Neuronal stem cell (in vitro differentiated cells): ENCODE data around the gene RNASE13.
A peak's percentile ranks its signal among the peaks of the same experiment; 100 is the strongest.

Source experiments
- DNase-seq: peaks from one replicate; pipeline ENCODE4 v3.0.0-alpha.2; 2013; ENCODE audit warnings: low spot score
- H2AFZ ChIP-seq: one replicate; pipeline ENCODE4 v1.6.1; 2013; ENCODE audit warnings: mild to moderate bottlenecking, low read length, inconsistent platforms
- H2AK5ac ChIP-seq: 2 replicates; pipeline ENCODE4 v1.6.1; 2013; ENCODE audit warnings: low read depth, mild to moderate bottlenecking, inconsistent platforms, low read length, moderate library complexity, mixed read lengths
- H2BK120ac ChIP-seq: 2 replicates; pipeline ENCODE4 v1.6.1; 2013; ENCODE audit warnings: low read depth, mild to moderate bottlenecking, inconsistent platforms, low read length, moderate library complexity, mixed read lengths
- H2BK12ac ChIP-seq: one replicate; pipeline ENCODE4 v1.6.1; 2013; ENCODE audit warnings: low read length, inconsistent platforms
- H2BK15ac ChIP-seq: 2 replicates; pipeline ENCODE4 v1.6.1; 2013; ENCODE audit warnings: mild to moderate bottlenecking, low read length, inconsistent platforms, mixed read lengths
- H2BK5ac ChIP-seq: one replicate; pipeline ENCODE4 v1.6.1; 2013; ENCODE audit warnings: inconsistent platforms, mild to moderate bottlenecking, low read length, moderate library complexity
- H3K14ac ChIP-seq: one replicate; pipeline ENCODE4 v1.6.1; 2013; ENCODE audit warnings: low read length, inconsistent platforms
- H3K18ac ChIP-seq: 2 replicates; pipeline ENCODE4 v1.6.1; 2013; ENCODE audit warnings: low read length, inconsistent platforms
- H3K23ac ChIP-seq: 2 replicates; pipeline ENCODE4 v1.6.1; 2013; ENCODE audit warnings: low read depth, mild to moderate bottlenecking, mixed read lengths, low read length, inconsistent platforms; ENCODE audit not compliant: poor library complexity
- H3K27ac ChIP-seq: replicated peaks from 3 replicates; pipeline ENCODE4 v1.5.1; 2013; ENCODE audit warnings: low read length, inconsistent platforms
- H3K27me3 ChIP-seq, 3 experiments: 2 replicates each; pipeline ENCODE4 v1.6.1; 2013; ENCODE audit warnings: low read length in 3 of 3, mild to moderate bottlenecking in 2 of 3, inconsistent platforms in 1 of 3, low read depth in 1 of 3, mixed read lengths in 1 of 3, moderate library complexity in 1 of 3; ENCODE audit not compliant: control insufficient read depth in 3 of 3, insufficient read depth in 3 of 3
- H3K36me3 ChIP-seq, 2 donors: replicated peaks in 1 of 2; 2 replicates each; pipeline ENCODE4 v1.6.1; 2013; ENCODE audit warnings: low read length in 2 of 2; ENCODE audit not compliant: control insufficient read depth in 2 of 2, insufficient read depth in 2 of 2
- H3K4ac ChIP-seq: 2 replicates; pipeline ENCODE4 v1.6.1; 2013; ENCODE audit warnings: inconsistent platforms, mild to moderate bottlenecking, low read length, moderate library complexity
- H3K4me1 ChIP-seq, 2 donors: 1 replicate in 1 of 2; 2 replicates in 1 of 2; pipeline ENCODE4 v1.6.1; 2013; ENCODE audit warnings: low read length in 2 of 2, low read depth in 1 of 2; ENCODE audit not compliant: control insufficient read depth in 2 of 2, insufficient read depth in 1 of 2
- H3K4me2 ChIP-seq: one replicate; pipeline ENCODE4 v1.6.1; 2013; ENCODE audit warnings: mild to moderate bottlenecking, low read length, inconsistent platforms; ENCODE audit not compliant: insufficient read depth, poor library complexity, severe bottlenecking
- H3K4me3 ChIP-seq, 2 donors: 2 replicates each; pipeline ENCODE4 v1.5.1; 2013; ENCODE audit warnings: low read length in 2 of 2, mild to moderate bottlenecking in 2 of 2, inconsistent platforms in 1 of 2, moderate library complexity in 1 of 2
- H3K79me1 ChIP-seq: one replicate; pipeline ENCODE4 v1.6.1; 2013; ENCODE audit warnings: low read depth, mild to moderate bottlenecking, inconsistent platforms, low read length, moderate library complexity
- H3K9ac ChIP-seq: one replicate; pipeline ENCODE4 v1.6.1; 2013; ENCODE audit warnings: mild to moderate bottlenecking, low read depth, low read length, inconsistent platforms; ENCODE audit not compliant: poor library complexity
- H3K9me3 ChIP-seq, 2 donors: replicated peaks in 1 of 2; 2 replicates each; pipeline versions ENCODE3 to v1.6.1; 2013; ENCODE audit warnings: low read length in 2 of 2, mild to moderate bottlenecking in 2 of 2, inconsistent platforms in 1 of 2, low read depth in 1 of 2, mixed read lengths in 1 of 2, moderate library complexity in 1 of 2; ENCODE audit not compliant: control insufficient read depth in 2 of 2, insufficient read depth in 1 of 2
- H4K8ac ChIP-seq: one replicate; pipeline ENCODE4 v1.6.1; 2013; ENCODE audit warnings: low read depth, mild to moderate bottlenecking, inconsistent platforms, low read length, moderate library complexity
- H4K91ac ChIP-seq: one replicate; pipeline ENCODE4 v1.6.1; 2013; ENCODE audit warnings: low read length, low read depth, mild to moderate bottlenecking, inconsistent platforms; ENCODE audit not compliant: poor library complexity
- WGBS, 2 donors: extraction: QIAGEN DNeasy Blood & Tissue Kit; methylation state at CpG; one replicate each; pipeline ENCODE4 v1.1.7; 2013; ENCODE audit warnings: missing lambda C conversion rate in 2 of 2, mixed read lengths in 1 of 2; ENCODE audit not compliant: insufficient read length in 2 of 2, insufficient replicate concordance in 1 of 2; ENCODE audit errors: extremely low coverage in 2 of 2; 5-methylcytosine and 5-hydroxymethylcytosine counted together

Gene RNASE13

GRCh38 chr14:21023817-21024584 is 10.6 kb downstream of the RNASE13 start:
- no peaks in the 10 kb centered on the region for H3K79me1 ChIP-seq
- peaks cover 0 to 6% of the 10 kb centered on the region in 2 donors for H3K9me3 ChIP-seq
- no peak overlapping the region for H4K8ac ChIP-seq
- peak overlapping the region; percentile 75 for H3K23ac ChIP-seq
- H2BK5ac ChIP-seq, result no peak overlapping the region
- no peaks in the 10 kb centered on the region for H3K36me3 ChIP-seq
- no peak overlapping the region for H2BK120ac ChIP-seq
- WGBS, 2 donors, result no CpG with 5 or more reads among the region's 17 CpGs
- H3K18ac ChIP-seq, result peak overlapping the region; percentile 93
- H2AFZ ChIP-seq, result peak overlapping the region; percentile 93
- H3K4me1 ChIP-seq, result peaks cover 4 to 13% of the 10 kb centered on the region in 2 donors
- no peak overlapping the region for H3K27ac ChIP-seq
- peak overlapping the region; percentile 53 to 80 for H3K4me3 ChIP-seq
- H2BK12ac ChIP-seq, result no peak overlapping the region
- DNase-seq, result no peak
- H3K14ac ChIP-seq, result no peak overlapping the region
- no peak overlapping the region for H3K9ac ChIP-seq
- H2BK15ac ChIP-seq, result no peak overlapping the region
- H3K27me3 ChIP-seq, result peaks cover 8 to 86% (median 36%) of the 10 kb centered on the region in 3 experiments
- H3K4ac ChIP-seq, result no peak overlapping the region
- peak overlapping the region; percentile 94 for H3K4me2 ChIP-seq
- H2AK5ac ChIP-seq, result peak overlapping the region; percentile 82
- no peak overlapping the region for H4K91ac ChIP-seq

GRCh38 chr14:21023174-21023573 is 11.4 kb downstream of the RNASE13 start:
- peaks cover 8 to 82% (median 36%) of the 10 kb centered on the region in 3 experiments for H3K27me3 ChIP-seq
- DNase-seq, result no peak
- WGBS, 2 donors, result no CpG with 5 or more reads among the region's 7 CpGs
- H2AK5ac ChIP-seq, result no peak overlapping the region
- peaks cover 4 to 13% of the 10 kb centered on the region in 2 donors for H3K4me1 ChIP-seq
- no peak overlapping the region for H2BK120ac ChIP-seq
- no peak overlapping the region for H2BK12ac ChIP-seq
- no peak overlapping the region for H3K4me2 ChIP-seq
- H3K9me3 ChIP-seq, result peaks cover 0 to 6% of the 10 kb centered on the region in 2 donors
- no peak overlapping the region for H3K27ac ChIP-seq
- H2BK5ac ChIP-seq, result no peak overlapping the region
- H3K79me1 ChIP-seq, result no peaks in the 10 kb centered on the region
- no peak overlapping the region for H3K18ac ChIP-seq
- no peak overlapping the region for H3K4me3 ChIP-seq
- H2AFZ ChIP-seq, result no peak overlapping the region
- no peak overlapping the region for H3K23ac ChIP-seq
- H4K8ac ChIP-seq, result no peak overlapping the region
- H3K9ac ChIP-seq, result no peak overlapping the region
- no peak overlapping the region for H3K14ac ChIP-seq
- no peak overlapping the region for H3K4ac ChIP-seq
- H3K36me3 ChIP-seq, result no peaks in the 10 kb centered on the region
- no peak overlapping the region for H4K91ac ChIP-seq
- no peak overlapping the region for H2BK15ac ChIP-seq

GRCh38 chr14:21022686-21023085 is 11.9 kb downstream of the RNASE13 start:
- H4K91ac ChIP-seq, result no peak overlapping the region
- H3K27ac ChIP-seq, result no peak overlapping the region
- no peak for DNase-seq
- no peak overlapping the region for H3K18ac ChIP-seq
- peaks cover 4 to 13% of the 10 kb centered on the region in 2 donors for H3K4me1 ChIP-seq
- no peak overlapping the region for H2BK12ac ChIP-seq
- H3K23ac ChIP-seq, result no peak overlapping the region
- H3K4me2 ChIP-seq, result no peak overlapping the region
- H2AK5ac ChIP-seq, result no peak overlapping the region
- WGBS, 2 donors, result no CpG with 5 or more reads among the region's 5 CpGs
- H3K79me1 ChIP-seq, result no peaks in the 10 kb centered on the region
- H3K14ac ChIP-seq, result no peak overlapping the region
- no peak overlapping the region for H2BK15ac ChIP-seq
- no peak overlapping the region for H2BK120ac ChIP-seq
- H3K4ac ChIP-seq, result no peak overlapping the region
- H4K8ac ChIP-seq, result no peak overlapping the region
- H3K9me3 ChIP-seq, result peaks cover 0 to 6% of the 10 kb centered on the region in 2 donors
- no peak overlapping the region for H3K4me3 ChIP-seq
- H3K27me3 ChIP-seq, result peaks cover 8 to 77% (median 36%) of the 10 kb centered on the region in 3 experiments
- no peak overlapping the region for H2BK5ac ChIP-seq
- H3K36me3 ChIP-seq, result no peaks in the 10 kb centered on the region
- H2AFZ ChIP-seq, result no peak overlapping the region
- H3K9ac ChIP-seq, result no peak overlapping the region

GRCh38 chr14:21020977-21021545 is 13.5 kb downstream of the RNASE13 start:
- H3K36me3 ChIP-seq, result no peaks in the 10 kb centered on the region
- H2BK12ac ChIP-seq, result no peak overlapping the region
- H3K4me2 ChIP-seq, result no peak overlapping the region
- no peak overlapping the region for H4K8ac ChIP-seq
- H2AFZ ChIP-seq, result no peak overlapping the region
- no peak overlapping the region for H3K4me3 ChIP-seq
- no peak overlapping the region for H2BK5ac ChIP-seq
- no peak overlapping the region for H2BK120ac ChIP-seq
- no peak overlapping the region for H3K9ac ChIP-seq
- H3K23ac ChIP-seq, result no peak overlapping the region
- H3K79me1 ChIP-seq, result no peaks in the 10 kb centered on the region
- no peak overlapping the region for H2BK15ac ChIP-seq
- no peak overlapping the region for H4K91ac ChIP-seq
- peaks cover 4 to 6% of the 10 kb centered on the region in 2 donors for H3K4me1 ChIP-seq
- H3K27ac ChIP-seq, result no peak overlapping the region
- no peak overlapping the region for H3K18ac ChIP-seq
- H3K14ac ChIP-seq, result no peak overlapping the region
- H2AK5ac ChIP-seq, result no peak overlapping the region
- no peak for DNase-seq
- H3K27me3 ChIP-seq, result peaks cover 8 to 61% (median 32%) of the 10 kb centered on the region in 3 experiments
- peaks cover 0 to 9% of the 10 kb centered on the region in 2 donors for H3K9me3 ChIP-seq
- H3K4ac ChIP-seq, result no peak overlapping the region
- no CpG with 5 or more reads among the region's 5 CpGs for WGBS, 2 donors
